Psoas muscle (tissue), 8 donors: Measurements from ENCODE around the gene CUX1. TPM values are rescaled to one million over a fixed set of nuclear protein-coding genes. Genes with fewer than 3 reads are reported as not detected.

Experiments used
- ATAC-seq, 4 donors: fragments of 200-7000 bp; cut with Tn5 transposase; one replicate each; pipeline ENCODE4 v1.9.1; 2020; ENCODE audit warnings: moderate library complexity in 3 of 4, mild to moderate bottlenecking in 2 of 4
- DNase-seq, 2 donors: peaks; one replicate each; pipeline ENCODE4 v3.0.0-alpha.2; 2020
- H3K27ac ChIP-seq: fragments of 200-600 bp; one replicate; pipeline ENCODE4 v1.8.0; 2022
- H3K27me3 ChIP-seq, 3 donors: fragments of 200-600 bp in 1 of 3; one replicate each; pipeline versions ENCODE4 v1.6.1 to v1.8.0; 2013 to 2022; ENCODE audit warnings: low read length in 2 of 3, mild to moderate bottlenecking in 2 of 3, moderate library complexity in 1 of 3; ENCODE audit not compliant: insufficient read depth in 3 of 3
- H3K36me3 ChIP-seq, 2 donors: fragments of 200-600 bp in 1 of 2; one replicate each; pipeline versions ENCODE4 v1.6.1 to v1.8.0; 2013 to 2022; ENCODE audit warnings: low read depth in 1 of 2, mild to moderate bottlenecking in 1 of 2, moderate library complexity in 1 of 2; ENCODE audit not compliant: insufficient read depth in 1 of 2
- H3K4me1 ChIP-seq: fragments of 200-600 bp; one replicate; pipeline ENCODE4 v1.8.0; 2022
- H3K4me3 ChIP-seq: fragments of 200-600 bp; one replicate; pipeline ENCODE4 v1.8.0; 2022; ENCODE audit warnings: mild to moderate bottlenecking
- H3K9me3 ChIP-seq: fragments of 200-600 bp; one replicate; pipeline ENCODE4 v1.8.0; 2022
- WGBS, 3 donors: extraction: QIAGEN DNeasy Blood & Tissue Kit; methylation state at CpG; one replicate each; pipeline versions ENCODE4 v1.1.6 to v1.1.7; 2013; 5-methylcytosine and 5-hydroxymethylcytosine counted together
- intact Hi-C, 2 donors: fragments of 100-400 bp; cut with DNase I; formaldehyde crosslinking; loops; one replicate each; pipeline versions ENCODE4 v1.11.0 to v1.14.2; 2022
- polyA plus RNA-seq, 3 donors: library from polyadenylated mRNA; stranded (reverse); fragments of 200-250 nt; gene quantifications; one replicate each; pipeline ENCODE4 v1.2.3, GENCODE V29; 2013
- total RNA-seq, 4 donors: library from RNA; stranded (reverse); fragmentation: NEBNext Ultra II Directional in 2 of 4; extraction: Animal tissue kit (Norgen Biotek cat#: 25700) in 2 of 4; gene quantifications; one replicate each; pipeline versions ENCODE4 v1.2.1 to v1.2.4, GENCODE V29; 2021 to 2023
- TF ChIP-seq, protein P1 (sequence below): fragments of 200-600 bp; IDR thresholded peaks from one replicate; pipeline ENCODE4 v1.8.0; 2022; ENCODE audit warnings: antibody characterized with exemption
- donor health status: healthy with polysubstance abuse.
- donor health status: DM: no; HTN: no; CAD: no; lungs with moderate emphysema.
- donor health status: Bipolar disorder and iron deficiency.
- donor health status: healthy.
- donor health status: DM: yes; HTN: yes; CAD: no.
- donor health status: DM: no; HTN: no; CAD: no.
- donor health status: DM: no; HTN: no; CAD: no.
- donor health status: DM: yes; HTN: yes; CAD: no.

The CUX1 gene
- total and polyA plus RNA-seq, 7 donors = 12.5 to 95.6 (median 72.4) TPM

DNA sequence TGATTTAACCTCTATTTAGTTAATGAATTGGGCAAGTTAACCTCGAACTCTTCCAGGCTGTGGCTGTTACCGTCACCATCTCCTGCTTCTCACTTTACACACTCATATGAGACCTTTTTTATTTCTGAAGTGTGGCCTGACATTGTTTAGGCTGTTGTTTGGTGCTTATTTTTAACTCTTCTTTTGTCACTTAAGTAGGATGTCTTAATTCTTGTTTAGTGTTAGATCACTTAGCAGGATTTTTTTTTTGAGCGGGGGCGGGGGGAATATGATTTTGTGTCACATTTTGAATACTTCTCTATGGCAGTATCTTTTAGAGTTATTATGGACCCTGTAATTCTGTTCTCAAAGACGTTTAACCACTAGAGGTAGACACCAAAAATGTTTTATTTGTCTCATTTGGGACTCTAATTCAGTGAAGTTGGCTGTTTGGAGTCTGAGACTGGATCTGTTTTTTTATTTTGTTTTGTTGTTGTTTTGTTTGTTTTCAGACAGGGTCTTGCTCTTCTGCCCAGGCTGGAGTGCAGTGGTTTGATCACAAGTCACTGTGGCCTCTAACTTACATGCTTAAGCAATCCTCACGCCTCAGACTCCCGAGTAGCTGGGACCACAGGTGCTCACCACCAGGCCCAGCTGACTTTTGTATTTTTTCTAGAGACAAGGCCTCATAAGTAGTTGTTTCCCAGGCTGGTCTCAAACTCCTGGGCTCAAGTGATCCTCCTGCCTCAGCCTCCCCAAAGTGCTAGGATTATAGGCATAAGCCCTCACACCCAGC lies 73.5 kb downstream of the CUX1 start:
- ATAC-seq (peak; percentile 59 to 81 (median 69)), DNase-seq (no peak)
- 66 to 79% (median 66%) methylated on average over 7 of the region's 7 CpGs for WGBS, 3 donors
- intact Hi-C loops = no loop called here
- Histone ChIP-seq H3K27ac (peak overlapping the region; percentile 50), H3K36me3 (no peaks in the 10 kb centered on the region), H3K4me1 (peaks cover 46% of the 10 kb centered on the region), H3K4me3 (no peak overlapping the region), H3K9me3 (no peaks in the 10 kb centered on the region), H3K27me3 (no peaks in the 10 kb centered on the region)
- TF ChIP-seq, protein P1, sequence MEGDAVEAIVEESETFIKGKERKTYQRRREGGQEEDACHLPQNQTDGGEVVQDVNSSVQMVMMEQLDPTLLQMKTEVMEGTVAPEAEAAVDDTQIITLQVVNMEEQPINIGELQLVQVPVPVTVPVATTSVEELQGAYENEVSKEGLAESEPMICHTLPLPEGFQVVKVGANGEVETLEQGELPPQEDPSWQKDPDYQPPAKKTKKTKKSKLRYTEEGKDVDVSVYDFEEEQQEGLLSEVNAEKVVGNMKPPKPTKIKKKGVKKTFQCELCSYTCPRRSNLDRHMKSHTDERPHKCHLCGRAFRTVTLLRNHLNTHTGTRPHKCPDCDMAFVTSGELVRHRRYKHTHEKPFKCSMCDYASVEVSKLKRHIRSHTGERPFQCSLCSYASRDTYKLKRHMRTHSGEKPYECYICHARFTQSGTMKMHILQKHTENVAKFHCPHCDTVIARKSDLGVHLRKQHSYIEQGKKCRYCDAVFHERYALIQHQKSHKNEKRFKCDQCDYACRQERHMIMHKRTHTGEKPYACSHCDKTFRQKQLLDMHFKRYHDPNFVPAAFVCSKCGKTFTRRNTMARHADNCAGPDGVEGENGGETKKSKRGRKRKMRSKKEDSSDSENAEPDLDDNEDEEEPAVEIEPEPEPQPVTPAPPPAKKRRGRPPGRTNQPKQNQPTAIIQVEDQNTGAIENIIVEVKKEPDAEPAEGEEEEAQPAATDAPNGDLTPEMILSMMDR = no peak

DNA sequence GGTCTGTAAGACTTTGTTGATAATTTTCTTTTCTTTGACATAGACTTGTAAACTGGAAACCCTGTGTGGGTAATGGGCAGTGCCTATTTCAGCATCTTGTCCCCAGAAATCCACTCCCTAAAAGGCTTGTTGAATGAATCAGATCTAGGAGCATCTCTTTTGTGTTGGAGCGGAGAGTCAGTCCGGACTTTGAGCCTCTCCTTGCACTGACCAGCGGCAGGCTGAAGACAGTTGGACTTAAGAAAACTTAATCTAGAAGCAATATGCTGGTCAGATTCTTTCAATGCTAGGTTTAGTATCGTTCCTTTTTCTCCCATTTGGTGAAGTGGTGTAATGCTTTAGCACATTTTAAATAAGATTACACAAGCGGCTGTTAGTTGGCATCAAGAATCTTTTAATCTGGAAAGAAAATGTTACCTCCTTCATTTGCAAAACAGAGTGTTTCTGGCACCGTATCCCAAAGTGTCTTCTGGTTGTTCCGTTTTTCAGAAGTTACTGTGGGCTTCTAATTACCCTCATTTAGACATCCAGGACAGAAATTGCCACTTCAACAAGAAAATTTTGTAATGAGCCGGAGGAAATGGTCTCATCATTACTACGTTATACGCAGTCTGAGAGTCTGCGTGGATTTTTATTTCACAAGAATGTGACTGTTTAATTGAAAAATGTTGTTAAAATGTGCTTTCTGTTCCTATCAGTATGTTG lies 74.7 kb downstream of the CUX1 start:
- DNase-seq = no peak
- intact Hi-C loops = no loop called here
- peak overlapping the region; percentile 4 for H3K27ac ChIP-seq
- H3K4me3 ChIP-seq = no peak overlapping the region
- peaks cover 50% of the 10 kb centered on the region for H3K4me1 ChIP-seq
- ATAC-seq = no peak
- H3K9me3 ChIP-seq = no peaks in the 10 kb centered on the region
- WGBS, 3 donors = 68 to 85% (median 70%) methylated on average over 11 of the region's 11 CpGs
- no peaks in the 10 kb centered on the region for H3K36me3 ChIP-seq
- TF ChIP-seq, protein P1 = no peak
- no peaks in the 10 kb centered on the region for H3K27me3 ChIP-seq

DNA sequence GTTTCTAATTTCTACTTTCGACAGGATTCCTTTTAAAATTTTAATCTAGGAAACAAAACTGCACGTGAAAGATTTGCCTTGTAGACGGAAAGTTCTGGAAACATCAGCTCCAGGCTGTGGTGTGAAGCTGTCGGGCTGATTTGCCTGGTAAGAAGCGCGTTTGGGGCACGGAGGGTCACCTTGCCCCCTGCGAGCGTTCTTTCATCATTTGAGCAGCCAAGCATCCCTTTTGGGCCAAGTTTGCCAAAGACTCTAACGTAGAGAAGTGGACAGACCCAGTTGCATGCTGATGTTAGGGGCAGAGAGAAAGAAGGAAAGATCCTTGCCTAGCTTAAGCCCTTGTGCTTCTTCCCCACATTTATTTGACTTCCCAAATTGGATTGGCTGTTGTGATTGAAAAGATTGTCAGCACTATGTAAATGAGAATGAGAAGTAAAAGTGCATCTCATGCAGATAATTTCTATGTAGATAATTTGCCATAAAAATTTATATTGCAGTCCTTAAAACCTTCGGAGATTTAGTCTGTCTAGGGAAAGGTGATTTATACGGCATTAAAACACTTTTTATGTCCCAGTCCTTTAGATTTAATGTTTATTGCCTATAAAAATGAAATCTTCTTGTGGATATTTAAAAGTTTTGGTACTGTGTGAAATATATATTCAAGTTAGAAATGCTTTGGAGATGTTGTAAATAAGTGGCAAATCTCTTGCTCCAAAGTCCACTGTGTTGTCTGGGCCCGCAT lies 76.1 kb downstream of the CUX1 start:
- intact Hi-C loops = no loop called here
- no peak for ATAC-seq
- WGBS, 3 donors = 78 to 93% (median 80%) methylated on average over 13 of the region's 13 CpGs
- Histone ChIP-seq H3K36me3 (no peaks in the 10 kb centered on the region), H3K9me3 (no peaks in the 10 kb centered on the region), H3K27ac (peak overlapping the region; percentile 38), H3K4me1 (peaks cover 59% of the 10 kb centered on the region), H3K27me3 (no peaks in the 10 kb centered on the region), H3K4me3 (no peak overlapping the region)
- TF ChIP-seq, protein P1 = no peak
- no peak for DNase-seq

DNA sequence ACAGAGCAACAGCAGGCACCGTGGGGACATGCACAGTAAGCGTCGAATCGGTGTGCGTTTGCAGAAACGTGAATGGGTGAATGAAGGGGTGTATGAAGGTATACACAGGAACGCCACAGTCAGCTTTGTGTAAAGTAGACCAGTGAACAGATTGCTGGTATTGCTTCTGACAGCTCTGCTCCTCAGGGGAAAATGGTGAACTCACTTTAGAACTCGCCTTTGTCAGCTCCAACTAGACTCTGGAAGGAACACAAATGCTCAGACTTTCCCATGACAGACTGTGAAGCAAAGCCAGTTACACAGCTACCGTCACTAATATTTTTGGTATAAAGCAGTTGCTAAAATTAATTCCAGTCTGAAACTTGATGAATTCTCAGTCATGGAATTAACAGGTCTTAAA lies 78.9 kb downstream of the CUX1 start:
- no peaks in the 10 kb centered on the region for H3K9me3 ChIP-seq
- 42 to 64% (median 43%) methylated on average over 9 of the region's 9 CpGs for WGBS, 3 donors
- no peak overlapping the region for H3K4me3 ChIP-seq
- ATAC-seq (peak in 1 of 4 donors; percentile 36), DNase-seq (no peak)
- peaks cover 78% of the 10 kb centered on the region for H3K4me1 ChIP-seq
- H3K27ac ChIP-seq = peak overlapping the region; percentile 82
- no peaks in the 10 kb centered on the region for H3K36me3 ChIP-seq
- no peaks in the 10 kb centered on the region for H3K27me3 ChIP-seq
- TF ChIP-seq, protein P1 = no peak
- intact Hi-C loops = no loop called here
